ENCODE data around the gene CLASP1.
"Not testable (repeated sequence)": the region's sequence is repeated elsewhere in the genome, so short reads cannot be mapped to it uniquely, and the experiment has no call there.

CLASP1 gene

GRCh38 chr2:121617042-121617599 is 32.1 kb downstream of the CLASP1 start:
- no peak for DNase-seq (ENCODE audit: low read depth in 2 of 2)

- DNase-seq (ENCODE audit: low read depth in 2 of 2) = no peak
These were observed 35.5 kb downstream of the CLASP1 start for GRCh38 chr2:121613774-121614173.

- no peak for DNase-seq (ENCODE audit: low read depth in 2 of 2)
These were observed 36.1 kb downstream of the CLASP1 start for GRCh38 chr2:121613152-121613551.

- DNase-seq (ENCODE audit: low read depth in 2 of 2) = no peak
These were observed 37.2 kb downstream of the CLASP1 start for GRCh38 chr2:121611730-121612705.

GRCh38 chr2:121611048-121611649 is 38.1 kb downstream of the CLASP1 start:
- not testable (repeated sequence) for DNase-seq (ENCODE audit: low read depth in 2 of 2)

- not testable (repeated sequence) for DNase-seq (ENCODE audit: low read depth in 2 of 2)
These were observed 38.8 kb downstream of the CLASP1 start for GRCh38 chr2:121610487-121610874.

GRCh38 chr2:121608967-121609366 is 40.3 kb downstream of the CLASP1 start:
- no peak for DNase-seq (ENCODE audit: low read depth in 2 of 2)

- no peak for DNase-seq (ENCODE audit: low read depth in 2 of 2)
These were observed 40.9 kb downstream of the CLASP1 start for GRCh38 chr2:121608367-121608766.

- no peak for DNase-seq (ENCODE audit: low read depth in 2 of 2)
These were observed 43.2 kb downstream of the CLASP1 start for GRCh38 chr2:121605820-121606733.

GRCh38 chr2:121603185-121603584 is 46.1 kb downstream of the CLASP1 start:
- no peak for DNase-seq (ENCODE audit: low read depth in 2 of 2)

- DNase-seq (ENCODE audit: low read depth in 2 of 2) = no peak
These were observed 49.2 kb downstream of the CLASP1 start for GRCh38 chr2:121599963-121600651.

- no peak for DNase-seq (ENCODE audit: low read depth in 2 of 2)
These were observed 51.2 kb downstream of the CLASP1 start for GRCh38 chr2:121598087-121598486.

GRCh38 chr2:121596221-121597080 is 52.8 kb downstream of the CLASP1 start:
- DNase-seq (ENCODE audit: low read depth in 2 of 2) = no peak

- no peak for DNase-seq (ENCODE audit: low read depth in 2 of 2)
These were observed 54.0 kb downstream of the CLASP1 start for GRCh38 chr2:121595012-121595891.

- no peak for DNase-seq (ENCODE audit: low read depth in 2 of 2)
These were observed 58.1 kb downstream of the CLASP1 start for GRCh38 chr2:121591199-121591598.

- DNase-seq (ENCODE audit: low read depth in 2 of 2) = no peak
These were observed 60.9 kb downstream of the CLASP1 start for GRCh38 chr2:121588357-121588756.

GRCh38 chr2:121587131-121587530 is 62.1 kb downstream of the CLASP1 start:
- no peak for DNase-seq (ENCODE audit: low read depth in 2 of 2)

- DNase-seq (ENCODE audit: low read depth in 2 of 2) = no peak
These were observed 64.5 kb downstream of the CLASP1 start for GRCh38 chr2:121584741-121585140.

GRCh38 chr2:121583555-121583954 is 65.7 kb downstream of the CLASP1 start:
- DNase-seq (ENCODE audit: low read depth in 2 of 2) = no peak

All from stimulated activated CD4-positive, alpha-beta T cell treated with anti-CD3 and anti-CD28 coated beads, Interleukin-1b, Interleukin-23, amount 100 ng/mL, for 1 hour (primary cell).